Measurements from ENCODE around the gene MSI2. TPM values are rescaled to one million over a fixed set of nuclear protein-coding genes. Genes with fewer than 3 reads are reported as not detected.

Gene MSI2
- total RNA-seq, 3 donors from 2014 or later: 13.4 to 89.1 (median 71.1) TPM

DNA sequence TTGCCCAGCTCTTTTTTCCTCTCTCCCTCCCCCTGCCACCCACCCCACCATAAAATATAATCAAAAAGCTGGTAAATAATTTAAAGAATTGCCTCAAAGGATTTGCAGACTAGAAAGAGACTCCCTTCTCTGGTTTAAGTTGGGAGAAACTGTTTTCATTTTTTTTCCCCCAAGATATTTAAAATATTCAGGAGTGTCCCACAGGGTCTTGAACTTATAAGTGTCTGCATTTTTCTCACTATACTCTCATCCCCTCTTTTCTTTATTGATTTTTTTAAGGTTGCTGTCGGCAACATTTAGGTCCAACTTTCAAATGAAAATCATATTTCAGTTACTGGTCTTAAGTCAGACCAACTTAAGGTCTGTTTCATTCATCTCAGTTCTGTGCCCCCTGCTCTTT, 210.2 kb downstream of the MSI2 start:
- Histone ChIP-seq H3K4me3 (no peak overlapping the region), H3K4me1 (no peaks in the 10 kb centered on the region), H3K27me3 (no peaks in the 10 kb centered on the region), H3K9me3 (no peaks in the 10 kb centered on the region), H3K36me3 (no peaks in the 10 kb centered on the region), H3K27ac (no peak overlapping the region)
- TF ChIP-seq POLR2A (IDR thresholded peaks at IDR 0.05) (no peak), POLR2AphosphoS5 (IDR thresholded peaks at IDR 0.05) (no peak)
- TF ChIP-seq, protein P1, sequence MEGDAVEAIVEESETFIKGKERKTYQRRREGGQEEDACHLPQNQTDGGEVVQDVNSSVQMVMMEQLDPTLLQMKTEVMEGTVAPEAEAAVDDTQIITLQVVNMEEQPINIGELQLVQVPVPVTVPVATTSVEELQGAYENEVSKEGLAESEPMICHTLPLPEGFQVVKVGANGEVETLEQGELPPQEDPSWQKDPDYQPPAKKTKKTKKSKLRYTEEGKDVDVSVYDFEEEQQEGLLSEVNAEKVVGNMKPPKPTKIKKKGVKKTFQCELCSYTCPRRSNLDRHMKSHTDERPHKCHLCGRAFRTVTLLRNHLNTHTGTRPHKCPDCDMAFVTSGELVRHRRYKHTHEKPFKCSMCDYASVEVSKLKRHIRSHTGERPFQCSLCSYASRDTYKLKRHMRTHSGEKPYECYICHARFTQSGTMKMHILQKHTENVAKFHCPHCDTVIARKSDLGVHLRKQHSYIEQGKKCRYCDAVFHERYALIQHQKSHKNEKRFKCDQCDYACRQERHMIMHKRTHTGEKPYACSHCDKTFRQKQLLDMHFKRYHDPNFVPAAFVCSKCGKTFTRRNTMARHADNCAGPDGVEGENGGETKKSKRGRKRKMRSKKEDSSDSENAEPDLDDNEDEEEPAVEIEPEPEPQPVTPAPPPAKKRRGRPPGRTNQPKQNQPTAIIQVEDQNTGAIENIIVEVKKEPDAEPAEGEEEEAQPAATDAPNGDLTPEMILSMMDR (IDR thresholded peaks at IDR 0.05): no peak
- intact Hi-C loops (cut with DNase I; ENCODE audit: low total_unique reads): no loop called here
- DNase-seq (ENCODE audit: low spot score in 2 of 2): no peak

DNA sequence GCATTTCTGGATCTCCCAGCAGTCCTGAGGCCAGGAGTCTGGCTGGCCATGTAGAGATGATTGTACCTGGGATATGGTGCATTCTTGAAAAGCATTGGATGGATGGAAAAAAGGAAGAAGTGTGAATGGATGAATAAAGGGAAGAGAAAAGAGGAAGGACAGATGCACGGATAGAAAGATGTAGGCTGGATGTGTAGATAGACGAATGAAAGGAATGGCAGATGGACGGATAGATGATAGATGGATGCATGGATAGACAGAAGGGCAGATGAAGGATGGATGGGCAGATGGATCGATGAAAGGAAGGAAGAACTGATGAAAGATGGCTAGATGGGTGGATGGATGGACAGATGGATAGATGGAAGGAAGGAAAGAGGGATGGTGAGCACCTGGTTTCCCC, 210.9 kb downstream of the MSI2 start:
- no peak for TF ChIP-seq POLR2A (IDR thresholded peaks at IDR 0.05)
- TF ChIP-seq, protein P1 (IDR thresholded peaks at IDR 0.05): no peak
- no peak for TF ChIP-seq POLR2AphosphoS5 (IDR thresholded peaks at IDR 0.05)
- Histone ChIP-seq H3K9me3 (no peaks in the 10 kb centered on the region), H3K4me3 (no peak overlapping the region), H3K36me3 (no peaks in the 10 kb centered on the region), H3K27ac (no peak overlapping the region), H3K27me3 (no peaks in the 10 kb centered on the region), H3K4me1 (no peaks in the 10 kb centered on the region)
- no peak for DNase-seq (ENCODE audit: low spot score in 2 of 2)
- intact Hi-C loops (cut with DNase I; ENCODE audit: low total_unique reads): no loop called here

DNA sequence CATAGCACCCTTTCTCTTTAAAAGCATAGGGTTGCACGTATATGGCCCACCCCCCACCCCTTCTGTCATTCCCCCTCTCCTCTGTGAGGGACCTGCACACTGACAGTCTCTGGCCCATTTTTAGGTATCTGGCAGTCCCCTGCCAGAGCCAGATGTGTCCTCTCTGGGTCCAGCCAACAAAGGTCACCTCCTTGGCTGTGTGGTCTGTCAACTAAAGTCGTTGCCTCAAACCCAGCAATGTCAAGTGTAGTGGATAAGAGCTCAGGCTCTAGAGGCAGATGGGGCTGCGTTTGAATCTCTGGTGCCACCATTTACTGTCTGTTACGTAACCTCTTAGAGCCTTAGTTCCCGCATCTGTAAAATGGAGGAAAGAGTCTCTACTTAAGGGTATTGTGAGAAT, 211.5 kb downstream of the MSI2 start:
- Histone ChIP-seq H3K9me3 (no peaks in the 10 kb centered on the region), H3K27me3 (no peaks in the 10 kb centered on the region), H3K27ac (no peak overlapping the region), H3K4me3 (no peak overlapping the region), H3K4me1 (no peaks in the 10 kb centered on the region), H3K36me3 (no peaks in the 10 kb centered on the region)
- TF ChIP-seq, protein P1 (IDR thresholded peaks at IDR 0.05): no peak
- TF ChIP-seq POLR2A (IDR thresholded peaks at IDR 0.05) (no peak), POLR2AphosphoS5 (IDR thresholded peaks at IDR 0.05) (no peak)
- DNase-seq (ENCODE audit: low spot score in 2 of 2): no peak
- intact Hi-C loops (cut with DNase I; ENCODE audit: low total_unique reads): no loop called here

DNA sequence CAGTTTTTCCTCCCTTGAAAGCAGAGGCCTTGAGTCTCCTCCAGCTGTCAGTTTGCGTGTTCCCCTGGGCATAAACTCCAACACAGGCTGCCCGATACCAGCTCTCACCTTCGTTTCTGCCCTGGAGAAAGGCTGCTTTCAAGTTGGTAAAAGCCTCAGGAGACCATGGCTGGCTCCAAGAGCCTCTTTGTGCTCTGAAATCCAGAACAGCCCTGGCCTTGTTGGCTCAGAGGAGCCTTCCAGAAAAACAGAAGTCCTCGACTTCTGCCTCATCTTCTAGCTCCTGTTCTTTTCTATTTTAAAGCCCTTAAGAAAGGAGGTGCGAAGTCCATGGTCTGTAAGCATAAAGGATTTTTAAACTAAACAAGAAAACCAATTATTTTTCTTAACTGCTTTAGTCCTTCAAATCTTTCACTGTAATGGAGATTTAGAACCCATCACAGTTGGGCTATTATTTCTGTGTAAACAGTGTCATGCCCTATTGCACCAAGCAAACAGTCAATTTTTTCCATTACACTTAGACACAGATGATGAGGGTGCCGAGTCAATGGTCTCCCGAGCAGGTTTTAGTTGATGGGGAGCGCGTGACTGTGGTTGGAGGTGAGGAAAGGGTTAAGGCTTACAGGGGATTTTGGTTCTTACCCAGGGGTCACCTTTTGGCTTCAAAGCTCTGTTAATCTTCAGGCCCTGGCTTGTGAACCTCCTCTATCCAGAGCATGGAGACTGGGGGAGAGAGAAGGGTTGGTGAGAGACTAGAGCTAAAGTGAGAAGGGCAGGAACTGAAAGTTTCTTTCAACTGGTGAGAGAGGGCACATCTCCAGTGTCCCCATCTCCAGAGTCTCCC, 212.8 kb downstream of the MSI2 start:
- Histone ChIP-seq H3K27ac (no peak overlapping the region), H3K27me3 (no peaks in the 10 kb centered on the region)
- no peak for DNase-seq (ENCODE audit: low spot score in 2 of 2)

DNA sequence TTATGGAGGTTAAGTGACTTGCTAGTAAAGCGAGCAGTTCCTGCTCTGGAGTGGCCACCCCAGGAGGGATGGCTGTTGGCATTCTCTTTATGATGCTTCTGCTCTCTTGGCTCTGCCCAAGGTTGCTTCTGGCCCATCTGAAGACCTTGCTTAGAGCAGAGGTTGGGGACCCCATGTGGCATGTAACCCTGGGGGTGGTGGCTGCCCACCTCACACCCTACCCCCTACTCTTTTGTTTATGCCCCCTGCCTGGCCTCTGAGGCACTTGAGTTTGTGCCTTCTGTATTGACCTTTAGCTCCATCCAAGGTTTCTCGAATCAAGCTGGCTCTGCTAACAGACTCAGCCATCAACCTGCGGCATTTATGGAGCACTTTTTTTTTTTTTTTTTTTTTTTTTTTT, 214.6 kb downstream of the MSI2 start:
- DNase-seq (ENCODE audit: low spot score in 2 of 2): no peak
- TF ChIP-seq, protein P1 (IDR thresholded peaks at IDR 0.05): no peak
- TF ChIP-seq POLR2AphosphoS5 (IDR thresholded peaks at IDR 0.05): no peak
- no peak for TF ChIP-seq POLR2A (IDR thresholded peaks at IDR 0.05)
- H3K36me3 ChIP-seq: no peaks in the 10 kb centered on the region
- H3K9me3 ChIP-seq: no peaks in the 10 kb centered on the region
- H3K4me1 ChIP-seq: peaks cover 0 to 12% of the 10 kb centered on the region in 2 donors
- no peak overlapping the region for H3K4me3 ChIP-seq
- H3K27ac ChIP-seq: no peak overlapping the region
- H3K27me3 ChIP-seq: no peaks in the 10 kb centered on the region
- intact Hi-C loops (cut with DNase I; ENCODE audit: low total_unique reads): no loop called here

More for the DNA sequence above, 212.8 kb downstream of the MSI2 start:
- H3K36me3 ChIP-seq: no peaks in the 10 kb centered on the region
- H3K4me3 ChIP-seq: no peak overlapping the region
- no peaks in the 10 kb centered on the region for H3K9me3 ChIP-seq
- peaks cover 0 to 11% of the 10 kb centered on the region in 2 donors for H3K4me1 ChIP-seq
- intact Hi-C loops (cut with DNase I; ENCODE audit: low total_unique reads): no loop called here
- TF ChIP-seq POLR2AphosphoS5 (IDR thresholded peaks at IDR 0.05) (no peak), POLR2A (IDR thresholded peaks at IDR 0.05) (no peak)
- TF ChIP-seq, protein P1 (IDR thresholded peaks at IDR 0.05): no peak
